Measurements from ENCODE around the gene VAT1L. TPM values are rescaled to one million over a fixed set of nuclear protein-coding genes. Genes with fewer than 3 reads are reported as not detected.

Gene VAT1L
- total and polyA plus RNA-seq, 2 experiments from 2014 or later: 3.1 to 5.9 TPM

- WGBS (ENCODE audit: low lambda C conversion rate, missing lambda C conversion rate): 69% methylated on average over 5 of the region's 5 CpGs
- DNase-seq (ENCODE audit: low spot score): peak; percentile 13
- no peaks in the 10 kb centered on the region for H3K36me3 ChIP-seq (replicated peaks; ENCODE audit: insufficient read depth, low read depth)
- H3K27me3 ChIP-seq: no peaks in the 10 kb centered on the region
- peaks cover 4% of the 10 kb centered on the region for H3K4me1 ChIP-seq (ENCODE audit: insufficient read depth)
- H3K9me3 ChIP-seq (ENCODE audit: low read depth): no peaks in the 10 kb centered on the region
- no peak overlapping the region for H3K4me2 ChIP-seq
- no peaks in the 10 kb centered on the region for H4K20me1 ChIP-seq (ENCODE audit: insufficient read depth, poor library complexity, severe bottlenecking)
- no peaks in the 10 kb centered on the region for H3K79me2 ChIP-seq
- H3K9me2 ChIP-seq (replicated peaks; ENCODE audit: insufficient read depth): no peaks in the 10 kb centered on the region
- H2AFZ ChIP-seq: no peak overlapping the region
- no peak for TF ChIP-seq EZH2 (IDR thresholded peaks at IDR 0.05; ENCODE audit: borderline replicate concordance)
- TF ChIP-seq EZH2phosphoT487 (IDR thresholded peaks at IDR 0.05; ENCODE audit: low read depth, severe bottlenecking, unreplicated experiment): no peak
- no peak for TF ChIP-seq CTCF (IDR thresholded peaks at IDR 0.05; ENCODE audit: poor library complexity)
- peak overlapping the region; percentile 57 for H3K27ac ChIP-seq
- H3K4me3 ChIP-seq: no peak overlapping the region
These were observed 51.7 kb downstream of the VAT1L start for GRCh38 chr16:77840093-77840492.

GRCh38 chr16:77840673-77841501, 52.5 kb downstream of the VAT1L start:
- TF ChIP-seq EZH2 (IDR thresholded peaks at IDR 0.05; ENCODE audit: borderline replicate concordance): no peak
- no peak for TF ChIP-seq EZH2phosphoT487 (IDR thresholded peaks at IDR 0.05; ENCODE audit: low read depth, severe bottlenecking, unreplicated experiment)
- no peak for TF ChIP-seq CTCF (IDR thresholded peaks at IDR 0.05; ENCODE audit: poor library complexity)
- H4K20me1 ChIP-seq (ENCODE audit: insufficient read depth, poor library complexity, severe bottlenecking): no peaks in the 10 kb centered on the region
- peak overlapping the region; percentile 1 for H3K4me2 ChIP-seq

GRCh38 chr16:77841502-77841763, 53.1 kb downstream of the VAT1L start:
- Histone ChIP-seq H3K4me1 (ENCODE audit: insufficient read depth) (peaks cover 4% of the 10 kb centered on the region), H3K27ac (peak overlapping the region; percentile 56), H3K27me3 (no peaks in the 10 kb centered on the region), H3K79me2 (no peaks in the 10 kb centered on the region), H3K36me3 (replicated peaks; ENCODE audit: insufficient read depth, low read depth) (no peaks in the 10 kb centered on the region), H3K9me3 (ENCODE audit: low read depth) (no peaks in the 10 kb centered on the region), H3K9me2 (replicated peaks; ENCODE audit: insufficient read depth) (no peaks in the 10 kb centered on the region), H3K4me2 (no peak overlapping the region), H3K4me3 (no peak overlapping the region), H2AFZ (no peak overlapping the region), H4K20me1 (ENCODE audit: insufficient read depth, poor library complexity, severe bottlenecking) (no peaks in the 10 kb centered on the region)
- TF ChIP-seq EZH2phosphoT487 (IDR thresholded peaks at IDR 0.05; ENCODE audit: low read depth, severe bottlenecking, unreplicated experiment) (no peak), EZH2 (IDR thresholded peaks at IDR 0.05; ENCODE audit: borderline replicate concordance) (no peak), CTCF (IDR thresholded peaks at IDR 0.05; ENCODE audit: poor library complexity) (no peak)
- DNase-seq (ENCODE audit: low spot score): no peak
- WGBS (ENCODE audit: low lambda C conversion rate, missing lambda C conversion rate): 82% methylated on average over 3 of the region's 3 CpGs

More at GRCh38 chr16:77840673-77841501, 52.5 kb downstream of the VAT1L start:
- H3K27me3 ChIP-seq: no peaks in the 10 kb centered on the region
- H3K9me3 ChIP-seq (ENCODE audit: low read depth): no peaks in the 10 kb centered on the region
- H3K36me3 ChIP-seq (replicated peaks; ENCODE audit: insufficient read depth, low read depth): no peaks in the 10 kb centered on the region
- no peak overlapping the region for H3K4me3 ChIP-seq
- H3K4me1 ChIP-seq (ENCODE audit: insufficient read depth): peaks cover 4% of the 10 kb centered on the region
- H3K9me2 ChIP-seq (replicated peaks; ENCODE audit: insufficient read depth): no peaks in the 10 kb centered on the region
- peak overlapping the region; percentile 57 for H3K27ac ChIP-seq
- peak; percentile 37 for DNase-seq (ENCODE audit: low spot score)
- WGBS (ENCODE audit: low lambda C conversion rate, missing lambda C conversion rate): 53% methylated on average over 6 of the region's 6 CpGs
- no peaks in the 10 kb centered on the region for H3K79me2 ChIP-seq
- no peak overlapping the region for H2AFZ ChIP-seq
